CD8-positive, alpha-beta memory T cell (primary cell): ENCODE results near the gene CACNG5. TPM values are rescaled to one million over a fixed set of nuclear protein-coding genes. Genes with fewer than 3 reads are reported as not detected.

ENCODE experiments used
- CTCF ChIA-PET: fragments of 350-600 bp; sonication (Branson Sonifier 250); formaldehyde crosslinking; loops from one replicate; lab custom pipeline; 2021; ENCODE audit warnings: antibody characterized with exemption; lab: Charles Lee
- POLR2A ChIA-PET: fragments of 350-600 bp; sonication (Branson Sonifier 250); formaldehyde crosslinking; loops from one replicate; lab custom pipeline; 2021; ENCODE audit warnings: antibody characterized with exemption; lab: Charles Lee
- DNase-seq, 5 donors: peaks; one replicate each; pipeline versions ENCODE4 v3.0.0 to v3.0.0-alpha.2; 2020 to 2022; ENCODE audit warnings: mixed read lengths in 1 of 5
- H3K27ac ChIP-seq: one replicate; pipeline ENCODE4 v1.7.0; 2013; ENCODE audit warnings: low read depth, mild to moderate bottlenecking, low read length, moderate library complexity
- H3K27me3 ChIP-seq: 2 replicates; pipeline ENCODE4 v1.7.0; 2013; ENCODE audit warnings: low read length, mild to moderate bottlenecking; ENCODE audit not compliant: insufficient read depth, poor library complexity, severe bottlenecking
- H3K36me3 ChIP-seq: 2 replicates; pipeline ENCODE4 v1.7.0; 2013; ENCODE audit warnings: mild to moderate bottlenecking, low read length, moderate library complexity; ENCODE audit not compliant: insufficient read depth
- H3K4me1 ChIP-seq: 2 replicates; pipeline ENCODE4 v1.7.0; 2013; ENCODE audit warnings: mild to moderate bottlenecking, low read length, moderate library complexity; ENCODE audit not compliant: insufficient read depth
- H3K4me3 ChIP-seq: 2 replicates; pipeline ENCODE4 v1.7.0; 2013; ENCODE audit warnings: mild to moderate bottlenecking, low read length
- H3K9me3 ChIP-seq: 2 replicates; pipeline ENCODE4 v1.7.0; 2013; ENCODE audit warnings: mild to moderate bottlenecking, low read length
- H3K27ac Mint-ChIP-seq, 8 donors: one replicate each; pipeline ENCODE4 v1.8.0; 2020 to 2021; ENCODE audit warnings: mixed read lengths in 8 of 8, mild to moderate bottlenecking in 6 of 8, inconsistent platforms in 3 of 8, moderate library complexity in 3 of 8
- H3K27me3 Mint-ChIP-seq, 2 donors: one replicate each; pipeline ENCODE4 v1.8.0; 2020 to 2021; ENCODE audit warnings: mixed read lengths in 2 of 2, mild to moderate bottlenecking in 1 of 2, moderate library complexity in 1 of 2
- H3K36me3 Mint-ChIP-seq, 3 donors: one replicate each; pipeline ENCODE4 v1.8.0; 2020 to 2021; ENCODE audit warnings: mixed read lengths in 3 of 3, inconsistent platforms in 1 of 3, mild to moderate bottlenecking in 1 of 3
- H3K4me1 Mint-ChIP-seq, 3 donors: one replicate each; pipeline ENCODE4 v1.8.0; 2020 to 2021; ENCODE audit warnings: mixed read lengths in 3 of 3, inconsistent platforms in 1 of 3, mild to moderate bottlenecking in 1 of 3
- H3K4me3 Mint-ChIP-seq, 7 donors: one replicate each; pipeline ENCODE4 v1.8.0; 2020 to 2021; ENCODE audit warnings: mixed read lengths in 7 of 7, mild to moderate bottlenecking in 6 of 7, moderate library complexity in 4 of 7, inconsistent platforms in 2 of 7
- H3K9me3 Mint-ChIP-seq, 5 donors: one replicate each; pipeline ENCODE4 v1.8.0; 2020 to 2022; ENCODE audit warnings: mixed read lengths in 5 of 5, mild to moderate bottlenecking in 3 of 5, moderate library complexity in 2 of 5, inconsistent platforms in 1 of 5
- polyA plus RNA-seq: library from polyadenylated mRNA; unstranded; fragments of 300-500 nt; fragmentation: Illumina TruSeq; gene quantifications from one replicate; pipeline ENCODE4 v1.2.3, GENCODE V29; 2021
- total RNA-seq, 2 experiments: library from RNA; stranded (reverse); gene quantifications; one replicate each; pipeline ENCODE4 v1.2.3, GENCODE V29; 2021

The CACNG5 gene
- total and polyA plus RNA-seq, 3 experiments from 2014 or later = not detected

DNA sequence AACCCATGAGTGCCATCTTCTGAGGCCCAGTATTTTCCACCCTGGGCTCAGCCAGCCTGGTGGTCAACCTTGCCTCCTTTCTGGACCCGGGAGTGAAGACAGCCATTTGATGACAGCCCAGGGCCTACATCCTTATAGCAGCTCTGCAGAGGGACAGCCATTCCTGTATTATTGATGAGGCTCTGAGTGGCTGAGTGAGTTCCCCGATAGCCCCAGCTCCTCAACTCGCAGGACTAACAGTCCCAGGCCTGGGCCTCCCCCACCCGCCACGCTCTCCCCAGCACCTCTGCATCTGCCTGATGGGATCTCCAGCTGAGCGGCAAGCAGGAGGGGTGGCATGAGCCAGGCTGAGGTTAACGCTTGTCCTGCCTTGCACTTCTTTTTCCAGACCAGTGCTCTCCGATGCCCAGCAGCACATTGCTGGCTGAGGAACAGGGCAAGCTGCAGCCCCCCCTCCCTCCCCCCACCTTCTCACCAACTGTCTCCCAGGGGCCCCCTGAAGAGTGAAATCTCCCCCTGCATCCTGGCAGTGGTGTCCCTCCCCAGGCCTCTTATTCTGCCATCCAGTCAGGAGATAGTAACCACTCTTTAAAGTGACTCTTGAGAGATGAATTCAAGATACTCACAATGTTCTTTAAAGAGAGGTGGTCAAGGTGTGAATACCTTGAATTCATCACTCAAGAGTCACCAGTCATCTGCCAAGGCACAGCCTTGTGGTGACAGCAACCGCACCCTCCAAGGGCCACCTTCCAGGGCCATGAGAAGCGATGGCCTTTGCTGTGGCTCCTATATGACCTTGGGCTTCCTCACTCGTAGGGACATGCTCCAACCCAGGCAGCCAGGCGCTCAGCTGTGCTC is 23.5 kb downstream of the CACNG5 start:
- Histone ChIP-seq H3K4me1 (no peaks in the 10 kb centered on the region), H3K27me3 (no peaks in the 10 kb centered on the region), H3K4me3 (no peak overlapping the region), H3K9me3 (no peaks in the 10 kb centered on the region), H3K36me3 (no peaks in the 10 kb centered on the region), H3K27ac (no peak overlapping the region)
- ChIA-PET POLR2A (no interaction called here), CTCF (no interaction called here)
- peaks cover 1 to 11% of the 10 kb centered on the region in 2 donors for H3K27me3 Mint-ChIP-seq
- H3K4me3 Mint-ChIP-seq = no peak overlapping the region
- H3K9me3 Mint-ChIP-seq = peaks cover 0 to 8% (median under 1%) of the 10 kb centered on the region in 5 donors
- no peaks in the 10 kb centered on the region for H3K4me1 Mint-ChIP-seq
- no peak for DNase-seq
- no peaks in the 10 kb centered on the region for H3K36me3 Mint-ChIP-seq
- H3K27ac Mint-ChIP-seq = no peak overlapping the region

DNA sequence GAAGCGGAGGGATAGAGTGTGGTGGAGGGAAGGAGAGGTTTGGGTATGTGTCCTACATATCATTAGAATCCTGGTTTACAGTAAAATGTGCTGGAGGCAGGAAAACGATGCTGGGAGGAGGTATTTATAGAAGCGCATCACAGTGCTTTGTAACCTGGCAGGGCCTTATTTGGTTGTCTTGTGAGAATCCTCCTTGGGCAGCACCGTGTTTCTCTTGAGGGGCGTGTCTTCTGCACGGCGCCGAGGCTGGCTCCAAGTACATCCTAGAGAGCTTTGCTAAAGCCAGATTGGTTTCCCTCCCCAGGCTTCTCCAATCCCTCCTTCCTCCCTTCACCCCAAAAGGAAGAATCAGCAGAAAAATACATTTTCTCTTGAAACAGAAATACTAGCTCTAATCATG is 24.4 kb downstream of the CACNG5 start:
- Histone ChIP-seq H3K27ac (no peak overlapping the region), H3K4me3 (no peak overlapping the region), H3K4me1 (no peaks in the 10 kb centered on the region), H3K36me3 (no peaks in the 10 kb centered on the region), H3K9me3 (no peaks in the 10 kb centered on the region), H3K27me3 (no peaks in the 10 kb centered on the region)
- Mint-ChIP-seq H3K27ac (no peak overlapping the region), H3K4me3 (no peak overlapping the region), H3K27me3 (peaks cover under 1 to 14% of the 10 kb centered on the region in 2 donors), H3K4me1 (no peaks in the 10 kb centered on the region), H3K36me3 (no peaks in the 10 kb centered on the region), H3K9me3 (peaks cover under 1 to 12% (median 5%) of the 10 kb centered on the region in 5 donors)
- POLR2A ChIA-PET = no interaction called here
- CTCF ChIA-PET = no interaction called here
- no peak for DNase-seq

DNA sequence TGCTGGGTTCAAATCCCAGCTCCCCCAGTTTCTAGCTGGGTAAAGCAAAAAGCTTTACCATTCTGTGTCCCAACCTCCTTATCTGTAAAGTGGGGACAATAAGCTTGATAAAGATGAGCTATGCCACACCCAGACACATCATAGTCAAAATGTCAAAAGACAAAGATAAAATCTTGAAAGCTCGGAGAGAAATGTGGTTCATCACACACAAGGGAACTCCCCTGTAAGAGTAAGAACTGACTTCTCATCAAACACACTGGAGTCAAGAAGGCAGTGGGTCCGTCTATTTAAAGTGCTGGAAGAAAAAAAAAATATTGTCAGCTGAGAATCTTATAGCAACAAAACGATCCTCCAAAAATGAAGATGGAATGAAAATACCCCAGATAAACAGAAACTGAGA is 25.3 kb downstream of the CACNG5 start:
- Histone ChIP-seq H3K4me1 (no peaks in the 10 kb centered on the region), H3K36me3 (no peaks in the 10 kb centered on the region), H3K27ac (no peak overlapping the region), H3K9me3 (no peaks in the 10 kb centered on the region), H3K27me3 (no peaks in the 10 kb centered on the region), H3K4me3 (no peak overlapping the region)
- ChIA-PET CTCF (interaction anchor here (1.5 kb wide), 1 partner anchor 9 kb away, joined by 4 read pairs; no protein-coding TSS in a partner anchor), POLR2A (no interaction called here)
- H3K4me1 Mint-ChIP-seq = no peaks in the 10 kb centered on the region
- peaks cover 2 to 9% (median 6%) of the 10 kb centered on the region in 5 donors for H3K9me3 Mint-ChIP-seq
- DNase-seq = no peak
- peaks cover 3 to 14% of the 10 kb centered on the region in 2 donors for H3K27me3 Mint-ChIP-seq
- H3K4me3 Mint-ChIP-seq = no peak overlapping the region
- H3K27ac Mint-ChIP-seq = no peak overlapping the region
- no peaks in the 10 kb centered on the region for H3K36me3 Mint-ChIP-seq

DNA sequence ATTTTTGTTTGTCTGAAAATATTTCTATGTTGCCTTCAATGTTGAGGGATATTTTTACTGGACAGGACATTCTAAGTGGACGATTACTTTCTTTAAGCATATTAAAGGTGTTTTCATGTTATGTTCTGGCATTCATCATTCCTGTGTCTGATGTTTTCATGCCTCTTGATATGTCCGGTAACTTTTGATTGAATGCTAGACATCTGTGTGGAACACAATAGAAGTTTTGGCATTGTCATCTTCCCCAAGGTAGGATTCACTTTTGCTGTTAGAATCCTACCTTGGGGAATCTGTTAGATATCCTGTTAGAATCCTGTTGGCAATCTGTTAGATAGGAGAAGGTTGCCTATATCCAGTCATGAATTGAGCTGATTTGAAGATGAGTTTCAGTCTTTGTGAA is 28.9 kb downstream of the CACNG5 start:
- POLR2A ChIA-PET = no interaction called here
- no peak for DNase-seq
- H3K9me3 ChIP-seq = no peaks in the 10 kb centered on the region
- H3K4me1 ChIP-seq = no peaks in the 10 kb centered on the region
- Mint-ChIP-seq H3K27ac (no peak overlapping the region), H3K4me3 (no peak overlapping the region), H3K36me3 (no peaks in the 10 kb centered on the region), H3K4me1 (no peaks in the 10 kb centered on the region), H3K9me3 (peaks cover 2 to 13% (median 8%) of the 10 kb centered on the region in 5 donors), H3K27me3 (peaks cover 20 to 31% of the 10 kb centered on the region in 2 donors)
- CTCF ChIA-PET = no interaction called here
- H3K27ac ChIP-seq = no peak overlapping the region
- H3K27me3 ChIP-seq = no peaks in the 10 kb centered on the region
- no peak overlapping the region for H3K4me3 ChIP-seq
- H3K36me3 ChIP-seq = no peaks in the 10 kb centered on the region

DNA sequence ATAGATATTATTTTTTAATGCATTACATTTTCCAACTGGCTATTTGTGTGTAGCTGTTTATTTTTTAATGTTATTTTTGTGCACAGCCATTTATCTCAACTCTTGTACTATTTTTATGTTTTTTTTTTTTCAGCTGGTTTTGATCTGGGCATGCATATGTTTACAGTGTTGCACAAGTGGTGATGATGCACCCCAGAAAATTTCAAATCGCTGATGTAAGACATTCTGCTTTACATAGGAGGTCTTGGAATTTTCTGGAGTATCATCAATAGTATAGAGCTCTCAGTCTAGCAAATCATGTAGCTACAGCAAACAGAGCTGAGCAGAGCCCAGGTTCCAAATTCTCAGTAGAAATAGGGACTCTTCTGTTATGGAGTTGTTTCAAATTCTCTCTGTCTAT is 30.2 kb downstream of the CACNG5 start:
- DNase-seq = no peak
- H3K4me3 Mint-ChIP-seq = no peak overlapping the region
- ChIA-PET CTCF (no interaction called here), POLR2A (no interaction called here)
- Histone ChIP-seq H3K4me1 (no peaks in the 10 kb centered on the region), H3K4me3 (no peak overlapping the region), H3K36me3 (no peaks in the 10 kb centered on the region), H3K9me3 (no peaks in the 10 kb centered on the region), H3K27me3 (no peaks in the 10 kb centered on the region), H3K27ac (no peak overlapping the region)
- H3K4me1 Mint-ChIP-seq = no peaks in the 10 kb centered on the region
- no peak overlapping the region for H3K27ac Mint-ChIP-seq
- H3K36me3 Mint-ChIP-seq = no peaks in the 10 kb centered on the region
- H3K9me3 Mint-ChIP-seq = peaks cover 2 to 13% (median 11%) of the 10 kb centered on the region in 5 donors
- peaks cover 21 to 39% of the 10 kb centered on the region in 2 donors for H3K27me3 Mint-ChIP-seq

DNA sequence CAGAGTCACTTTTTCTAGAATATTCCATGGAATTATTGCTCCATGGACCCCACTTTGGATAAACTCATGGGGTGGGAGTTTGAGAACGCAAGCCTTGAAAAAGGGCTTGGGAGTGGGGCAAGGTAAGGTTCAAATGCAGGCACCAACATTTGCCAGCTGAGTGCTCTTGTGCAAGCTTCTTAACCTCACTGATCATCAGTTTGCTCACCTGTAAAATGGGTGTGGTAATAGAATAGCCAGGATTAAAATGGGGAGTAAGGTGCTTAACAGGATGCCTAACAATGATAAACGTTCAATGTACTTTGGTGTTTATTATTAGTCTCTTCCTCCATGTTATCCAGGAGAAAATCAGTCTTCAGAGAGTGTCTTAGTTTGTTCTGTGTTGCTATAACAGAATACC is 39.0 kb downstream of the CACNG5 start:
- ChIA-PET CTCF (no interaction called here), POLR2A (no interaction called here)
- Mint-ChIP-seq H3K9me3 (peaks cover 0 to 5% (median 2%) of the 10 kb centered on the region in 5 donors), H3K4me3 (no peak overlapping the region), H3K36me3 (no peaks in the 10 kb centered on the region), H3K27ac (no peak overlapping the region), H3K27me3 (peaks cover 2 to 30% of the 10 kb centered on the region in 2 donors), H3K4me1 (no peaks in the 10 kb centered on the region)
- H3K36me3 ChIP-seq = no peaks in the 10 kb centered on the region
- no peak overlapping the region for H3K4me3 ChIP-seq
- H3K27me3 ChIP-seq = no peaks in the 10 kb centered on the region
- no peak for DNase-seq
- no peaks in the 10 kb centered on the region for H3K4me1 ChIP-seq
- no peak overlapping the region for H3K27ac ChIP-seq
- no peaks in the 10 kb centered on the region for H3K9me3 ChIP-seq

DNA sequence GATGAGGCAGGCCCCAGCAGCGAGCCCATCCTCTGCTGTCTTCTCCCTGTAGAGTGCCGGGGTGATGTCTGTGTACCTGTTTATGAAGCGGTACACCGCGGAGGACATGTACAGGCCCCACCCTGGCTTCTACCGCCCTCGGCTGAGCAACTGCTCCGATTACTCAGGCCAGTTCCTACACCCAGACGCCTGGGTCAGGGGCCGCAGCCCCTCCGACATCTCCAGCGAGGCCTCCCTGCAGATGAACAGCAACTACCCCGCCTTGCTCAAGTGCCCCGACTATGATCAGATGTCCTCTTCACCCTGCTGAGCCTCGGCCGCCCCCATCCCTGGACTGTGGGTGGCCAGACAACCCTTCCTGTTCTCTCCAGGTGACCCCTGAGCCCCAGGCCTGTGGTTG is 50.0 kb downstream of the CACNG5 start:
- no peaks in the 10 kb centered on the region for H3K4me1 Mint-ChIP-seq
- Histone ChIP-seq H3K4me3 (no peak overlapping the region), H3K36me3 (no peaks in the 10 kb centered on the region), H3K27ac (no peak overlapping the region), H3K27me3 (no peaks in the 10 kb centered on the region), H3K9me3 (no peaks in the 10 kb centered on the region), H3K4me1 (no peaks in the 10 kb centered on the region)
- peaks cover 7 to 28% of the 10 kb centered on the region in 2 donors for H3K27me3 Mint-ChIP-seq
- peaks cover 0 to 9% (median 1%) of the 10 kb centered on the region in 3 donors for H3K36me3 Mint-ChIP-seq
- POLR2A ChIA-PET = no interaction called here
- CTCF ChIA-PET = no interaction called here
- no peak overlapping the region for H3K27ac Mint-ChIP-seq
- no peak overlapping the region for H3K4me3 Mint-ChIP-seq
- H3K9me3 Mint-ChIP-seq = peaks cover 0 to 5% (median 2%) of the 10 kb centered on the region in 5 donors
- DNase-seq = no peak

DNA sequence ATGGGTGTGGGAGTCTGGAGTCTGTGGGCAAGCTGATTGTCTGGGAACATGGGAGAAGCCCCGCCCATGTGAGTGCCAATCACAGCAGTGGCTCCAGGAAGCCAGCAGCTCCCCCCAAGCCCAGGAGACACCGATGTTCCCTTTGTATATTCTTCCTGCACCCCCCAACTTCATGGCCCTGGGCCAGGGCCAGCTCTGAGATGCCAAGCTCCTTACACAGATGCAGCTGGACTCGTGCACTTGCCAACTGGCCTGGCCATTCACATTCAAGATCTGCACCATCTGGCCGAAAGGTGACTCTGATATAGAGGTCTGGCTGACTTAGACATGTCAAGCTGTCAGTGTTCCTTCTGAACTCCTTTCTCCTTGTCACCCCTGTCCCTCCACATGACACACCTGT is 50.5 kb downstream of the CACNG5 start:
- no peak overlapping the region for H3K27ac Mint-ChIP-seq
- Histone ChIP-seq H3K27ac (no peak overlapping the region), H3K36me3 (no peaks in the 10 kb centered on the region), H3K4me3 (no peak overlapping the region), H3K9me3 (no peaks in the 10 kb centered on the region), H3K4me1 (no peaks in the 10 kb centered on the region), H3K27me3 (no peaks in the 10 kb centered on the region)
- peaks cover 7 to 28% of the 10 kb centered on the region in 2 donors for H3K27me3 Mint-ChIP-seq
- DNase-seq = no peak
- CTCF ChIA-PET = no interaction called here
- peaks cover 0 to 9% (median 1%) of the 10 kb centered on the region in 3 donors for H3K36me3 Mint-ChIP-seq
- peaks cover 0 to 3% (median 2%) of the 10 kb centered on the region in 5 donors for H3K9me3 Mint-ChIP-seq
- POLR2A ChIA-PET = no interaction called here
- no peaks in the 10 kb centered on the region for H3K4me1 Mint-ChIP-seq
- H3K4me3 Mint-ChIP-seq = no peak overlapping the region
